ENCODE measurements around the gene SGCE. TPM values are rescaled to one million over a fixed set of nuclear protein-coding genes. Genes with fewer than 3 reads are reported as not detected.

SGCE gene
- total RNA-seq, 1 donor from 2014 or later, result 84.0 TPM

DNA sequence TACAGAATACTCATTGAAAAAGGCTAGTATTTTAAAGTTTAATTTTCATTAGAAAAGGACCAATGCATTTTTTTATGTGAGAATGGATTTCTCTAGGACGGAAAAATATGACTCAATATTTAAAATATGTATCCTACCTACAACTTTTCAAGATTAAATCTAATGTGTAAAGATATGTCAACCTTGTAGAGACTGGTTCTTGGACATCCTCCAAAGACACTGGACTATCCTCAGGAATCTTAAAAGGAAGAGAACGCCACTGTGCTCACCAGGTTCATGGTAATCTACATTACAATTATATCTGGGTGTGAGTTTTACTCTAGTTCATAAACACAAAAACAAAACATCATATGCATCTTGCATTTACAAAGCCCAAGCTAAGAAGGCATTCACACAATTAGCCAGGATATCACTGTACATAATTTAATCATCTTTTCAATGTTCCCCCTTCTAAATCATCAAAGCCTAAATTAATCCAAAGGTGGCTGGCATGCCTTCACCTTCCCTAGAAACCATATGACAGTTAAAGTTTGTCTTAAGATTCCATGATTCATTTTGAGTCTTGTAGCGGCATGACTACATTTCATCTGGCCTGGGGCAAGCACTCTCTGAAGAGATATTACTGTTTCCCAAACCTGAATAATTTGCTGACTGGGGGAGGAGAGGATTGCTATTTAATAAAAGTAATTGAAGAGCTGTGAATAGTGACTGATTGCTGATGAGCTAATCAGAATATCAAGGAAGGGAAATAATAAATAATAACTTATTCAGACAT is 12.0 kb downstream of the SGCE start:
- DNase-seq (ENCODE audit: extremely low spot score in 2 of 2), result no peak
- no peak overlapping the region for H3K4me3 ChIP-seq
- intact Hi-C loops (cut with DNase I), result no loop called here
- no peaks in the 10 kb centered on the region for H3K27me3 ChIP-seq
- H3K9me3 ChIP-seq, result no peaks in the 10 kb centered on the region
- H3K27ac ChIP-seq, result no peak overlapping the region
- H3K36me3 ChIP-seq, result no peaks in the 10 kb centered on the region
- no peaks in the 10 kb centered on the region for H3K4me1 ChIP-seq
- TF ChIP-seq POLR2A (IDR thresholded peaks at IDR 0.05) (no peak), POLR2AphosphoS5 (IDR thresholded peaks at IDR 0.05; ENCODE audit: insufficient read depth in 1 of 2, low read depth in 1 of 2) (no peak)
- TF ChIP-seq, protein P1, sequence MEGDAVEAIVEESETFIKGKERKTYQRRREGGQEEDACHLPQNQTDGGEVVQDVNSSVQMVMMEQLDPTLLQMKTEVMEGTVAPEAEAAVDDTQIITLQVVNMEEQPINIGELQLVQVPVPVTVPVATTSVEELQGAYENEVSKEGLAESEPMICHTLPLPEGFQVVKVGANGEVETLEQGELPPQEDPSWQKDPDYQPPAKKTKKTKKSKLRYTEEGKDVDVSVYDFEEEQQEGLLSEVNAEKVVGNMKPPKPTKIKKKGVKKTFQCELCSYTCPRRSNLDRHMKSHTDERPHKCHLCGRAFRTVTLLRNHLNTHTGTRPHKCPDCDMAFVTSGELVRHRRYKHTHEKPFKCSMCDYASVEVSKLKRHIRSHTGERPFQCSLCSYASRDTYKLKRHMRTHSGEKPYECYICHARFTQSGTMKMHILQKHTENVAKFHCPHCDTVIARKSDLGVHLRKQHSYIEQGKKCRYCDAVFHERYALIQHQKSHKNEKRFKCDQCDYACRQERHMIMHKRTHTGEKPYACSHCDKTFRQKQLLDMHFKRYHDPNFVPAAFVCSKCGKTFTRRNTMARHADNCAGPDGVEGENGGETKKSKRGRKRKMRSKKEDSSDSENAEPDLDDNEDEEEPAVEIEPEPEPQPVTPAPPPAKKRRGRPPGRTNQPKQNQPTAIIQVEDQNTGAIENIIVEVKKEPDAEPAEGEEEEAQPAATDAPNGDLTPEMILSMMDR (IDR thresholded peaks at IDR 0.05), result no peak

DNA sequence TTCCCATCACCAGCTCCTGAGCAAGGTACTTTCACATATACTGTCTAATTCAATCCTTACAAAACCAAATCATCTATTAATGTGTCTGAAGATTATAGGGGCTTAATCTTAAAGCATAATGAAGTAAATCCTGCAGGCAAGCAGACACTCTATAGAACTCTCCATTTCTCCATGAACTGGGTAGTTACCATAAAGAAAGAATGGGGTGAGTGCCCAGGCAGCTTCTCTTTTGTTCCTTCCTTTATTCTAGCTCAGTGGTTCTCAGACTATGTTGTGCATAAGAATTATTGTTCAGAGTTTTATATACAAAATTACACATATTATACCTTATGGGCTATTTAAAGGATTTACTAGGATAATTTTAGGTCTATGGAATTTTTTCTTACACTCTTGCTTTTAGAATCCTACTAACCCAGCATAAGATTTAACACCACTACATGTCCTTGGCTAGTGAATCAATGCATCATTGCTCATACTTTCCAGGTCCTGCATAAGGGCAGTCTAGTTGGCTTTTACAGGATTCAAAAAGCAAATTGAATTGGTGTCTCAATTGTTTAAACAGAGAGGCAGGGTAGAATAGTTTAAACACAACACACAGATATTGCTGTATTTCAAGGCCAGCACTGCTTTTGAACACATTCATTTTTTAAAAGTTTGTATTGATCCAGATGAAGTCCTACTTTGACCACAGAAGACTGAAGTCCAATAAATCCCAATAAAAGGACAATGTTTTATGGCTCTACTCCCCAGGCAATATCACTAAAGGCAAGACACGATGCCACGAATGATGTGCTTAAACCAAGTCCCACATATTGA is 12.9 kb downstream of the SGCE start:
- Histone ChIP-seq H3K9me3 (no peaks in the 10 kb centered on the region), H3K27me3 (no peaks in the 10 kb centered on the region), H3K4me3 (no peak overlapping the region), H3K36me3 (no peaks in the 10 kb centered on the region), H3K4me1 (no peaks in the 10 kb centered on the region), H3K27ac (no peak overlapping the region)
- no peak for DNase-seq (ENCODE audit: extremely low spot score in 2 of 2)
- no peak for TF ChIP-seq POLR2A (IDR thresholded peaks at IDR 0.05)
- intact Hi-C loops (cut with DNase I), result no loop called here

DNA sequence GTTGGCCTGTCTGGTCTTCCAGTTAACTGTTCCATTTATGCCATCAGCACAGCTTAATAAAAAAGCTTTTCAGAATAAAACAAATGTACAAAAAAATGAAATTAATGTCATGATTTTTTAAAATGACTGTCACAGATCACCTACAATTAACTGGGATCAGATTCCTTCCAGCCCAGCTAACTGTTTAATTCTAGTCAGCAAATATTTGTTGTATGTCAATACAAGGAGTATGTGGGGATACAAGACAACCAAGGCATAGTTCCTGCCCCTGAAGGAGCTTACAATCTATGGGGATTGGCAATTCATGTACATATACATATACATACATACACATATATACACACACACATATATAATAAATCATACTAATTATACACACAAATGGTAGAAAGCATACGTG is 16.5 kb downstream of the SGCE start:
- Histone ChIP-seq H3K4me1 (no peaks in the 10 kb centered on the region), H3K9me3 (no peaks in the 10 kb centered on the region), H3K27ac (no peak overlapping the region), H3K4me3 (no peak overlapping the region), H3K27me3 (no peaks in the 10 kb centered on the region), H3K36me3 (no peaks in the 10 kb centered on the region)
- DNase-seq (ENCODE audit: extremely low spot score in 2 of 2), result no peak
- TF ChIP-seq POLR2A (IDR thresholded peaks at IDR 0.05) (no peak), POLR2AphosphoS5 (IDR thresholded peaks at IDR 0.05; ENCODE audit: insufficient read depth in 1 of 2, low read depth in 1 of 2) (no peak)
- TF ChIP-seq, protein P1 (IDR thresholded peaks at IDR 0.05), result no peak
- intact Hi-C loops (cut with DNase I), result no loop called here

DNA sequence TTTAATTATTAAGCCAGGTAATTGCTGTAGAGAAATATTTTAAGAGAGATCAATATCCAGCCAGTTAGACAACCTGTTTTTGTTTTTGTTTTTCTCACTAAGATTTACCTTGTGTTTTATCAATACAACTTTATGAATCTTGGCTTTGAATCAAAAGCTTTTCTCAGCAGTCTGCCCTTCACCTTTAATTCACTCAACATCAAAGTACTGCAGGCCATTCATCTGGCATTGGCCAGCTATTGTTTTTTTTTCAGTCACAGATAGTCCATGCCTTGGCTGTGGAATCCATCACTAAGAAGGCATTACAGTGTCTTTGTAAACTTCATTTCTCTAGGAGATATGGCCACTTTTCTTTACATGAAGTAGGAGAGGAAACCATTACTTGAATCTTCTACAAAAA is 20.2 kb downstream of the SGCE start:
- Histone ChIP-seq H3K27ac (no peak overlapping the region), H3K36me3 (no peaks in the 10 kb centered on the region), H3K4me1 (no peaks in the 10 kb centered on the region), H3K27me3 (no peaks in the 10 kb centered on the region), H3K9me3 (no peaks in the 10 kb centered on the region), H3K4me3 (no peak overlapping the region)
- TF ChIP-seq, protein P1 (IDR thresholded peaks at IDR 0.05), result no peak
- TF ChIP-seq POLR2AphosphoS5 (IDR thresholded peaks at IDR 0.05; ENCODE audit: insufficient read depth in 1 of 2, low read depth in 1 of 2) (no peak), POLR2A (IDR thresholded peaks at IDR 0.05) (no peak)
- intact Hi-C loops (cut with DNase I), result no loop called here
- no peak for DNase-seq (ENCODE audit: extremely low spot score in 2 of 2)

DNA sequence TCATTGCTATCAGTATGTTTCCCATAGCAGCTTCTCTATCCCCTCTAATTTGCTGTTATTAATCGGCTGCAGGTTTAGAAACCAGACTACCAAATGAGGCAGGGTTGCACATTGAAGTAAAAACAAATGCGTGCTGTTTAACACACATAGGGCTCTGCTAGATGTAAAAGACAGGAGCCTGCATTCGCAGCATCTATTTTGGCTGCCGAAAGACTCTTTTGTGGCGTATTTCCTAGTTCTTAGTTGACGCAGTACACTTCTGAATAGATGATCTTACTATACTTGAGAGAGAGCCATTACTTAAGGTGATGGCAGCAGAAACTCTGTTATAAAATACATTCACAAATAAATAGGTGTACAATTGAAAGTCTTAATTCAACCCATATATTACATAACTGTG is 21.4 kb downstream of the SGCE start:
- H3K27me3 ChIP-seq, result no peaks in the 10 kb centered on the region
- H3K4me1 ChIP-seq, result no peaks in the 10 kb centered on the region
- H3K4me3 ChIP-seq, result no peak overlapping the region
- no peaks in the 10 kb centered on the region for H3K9me3 ChIP-seq
- no peak overlapping the region for H3K27ac ChIP-seq
- no peaks in the 10 kb centered on the region for H3K36me3 ChIP-seq
- DNase-seq (ENCODE audit: extremely low spot score in 2 of 2), result no peak
- intact Hi-C loops (cut with DNase I), result no loop called here
- TF ChIP-seq POLR2A (IDR thresholded peaks at IDR 0.05) (no peak), POLR2AphosphoS5 (IDR thresholded peaks at IDR 0.05; ENCODE audit: insufficient read depth in 1 of 2, low read depth in 1 of 2) (no peak)
- TF ChIP-seq, protein P1 (IDR thresholded peaks at IDR 0.05), result no peak

All from vagina (tissue), 2 donors.